ENCODE measurements around the gene RCOR2. TPM values are rescaled to one million over a fixed set of nuclear protein-coding genes. Genes with fewer than 3 reads are reported as not detected.

Gene RCOR2
- total and polyA plus RNA-seq, 2 of the 4 experiments (the other 2 are of a cell fraction), result 0.90 to 2.0 TPM

- intact Hi-C loops (cut with micrococcal nuclease) (no loop called here), in situ Hi-C loops (cut with MboI; ENCODE audit: low sequenced_read_pairs) (no loop called here), dilution Hi-C loops (cut with HindIII; ENCODE audit: low sequenced_read_pairs, unreplicated experiment) (no loop called here)
- H2BK5ac ChIP-seq (ENCODE audit: low read depth, low read length, poor library complexity, severe bottlenecking), result no peak overlapping the region
- H3K4me3 ChIP-seq (ENCODE audit: insufficient read depth, low read depth, low read length), result no peak overlapping the region
- BruUV-seq (replicated peaks), result no TSS peak
- no peak overlapping the region for H2AK9ac ChIP-seq (replicated peaks; ENCODE audit: low read depth, low read length, poor library complexity)
- H4K20me1 ChIP-seq (ENCODE audit: insufficient read depth, low read length), result no peaks in the 10 kb centered on the region; the same call in 1 of the 2 replicates
- H2AK5ac ChIP-seq (ENCODE audit: low read depth, low read length), result no peak overlapping the region
- no peak overlapping the region for H2AFZ ChIP-seq (replicated peaks; ENCODE audit: low read length, poor library complexity)
- H3K27ac ChIP-seq (ENCODE audit: insufficient read depth, low read length), result no peak overlapping the region
- WGBS, 2 experiments (ENCODE audit: extremely low coverage in 2 of 2, insufficient read length in 1 of 2), result 82% methylated on average over 5 of the region's 8 CpGs; no CpG with 5 or more reads in 1 of the 2 experiments
- H3K9ac ChIP-seq (ENCODE audit: low read depth, low read length), result no peak overlapping the region
- H3K23ac ChIP-seq (ENCODE audit: low read depth, low read length), result no peak overlapping the region
- H3K9me1 ChIP-seq (ENCODE audit: insufficient read depth, low read length), result no peaks in the 10 kb centered on the region
- peaks cover 7% of the 10 kb centered on the region; the same call in 1 of the 2 replicates for H3K4me1 ChIP-seq (ENCODE audit: control insufficient read depth, insufficient read depth, low read length)
- peaks cover 23% of the 10 kb centered on the region; the same call in 1 of the 2 replicates for H3K36me3 ChIP-seq (ENCODE audit: control insufficient read depth, insufficient read depth, low read length)
- POLR2A ChIA-PET (ENCODE audit: unreplicated experiment), result no interaction called here
- H4K8ac ChIP-seq (ENCODE audit: low read depth in 2 of 2, low read length in 2 of 2), result no peak overlapping the region
- no peak overlapping the region for H3K14ac ChIP-seq (replicated peaks; ENCODE audit: low read depth, low read length)
- H2BK20ac ChIP-seq (ENCODE audit: low read depth, low read length), result no peak overlapping the region
- H3K56ac ChIP-seq (ENCODE audit: extremely low read depth, insufficient read depth, low read length), result no peak overlapping the region
- CTCF ChIA-PET, result no interaction called here
- H4K91ac ChIP-seq (ENCODE audit: insufficient read depth, low read depth, low read length), result no peak overlapping the region
- TF ChIP-seq FOS (IDR thresholded peaks at IDR 0.05; ENCODE audit: low read depth, low read length), result no peak
- no peak for TF ChIP-seq SMC3 (IDR thresholded peaks at IDR 0.05; ENCODE audit: low read depth, low read length)
- no peak for TF ChIP-seq POLR2A (IDR thresholded peaks at IDR 0.05; ENCODE audit: low read depth, low read length)
- no peak for TF ChIP-seq ELK1 (IDR thresholded peaks at IDR 0.05; ENCODE audit: borderline replicate concordance, low read depth, low read length)
- TF ChIP-seq RFX5 (IDR thresholded peaks at IDR 0.05; ENCODE audit: low read depth, low read length), result no peak
- ATAC-seq (ENCODE audit: low read depth) (no peak), DNase-seq (no peak)
- no peaks in the 10 kb centered on the region for H3K27me3 ChIP-seq (ENCODE audit: control insufficient read depth, insufficient read depth, low read length)
- H3K79me1 ChIP-seq (ENCODE audit: low read depth in 1 of 2, low read length in 2 of 2), result no peaks in the 10 kb centered on the region; a peak in 2 of 4 replicates
- no peak overlapping the region for H3K4ac ChIP-seq (ENCODE audit: low read depth, low read length)
- no peak overlapping the region for H3K18ac ChIP-seq (ENCODE audit: low read depth, low read length)
- no peak overlapping the region for H2BK15ac ChIP-seq (ENCODE audit: low read depth, low read length)
- H2BK120ac ChIP-seq (ENCODE audit: low read depth, low read length), result no peak overlapping the region
- no peak overlapping the region for H3K4me2 ChIP-seq (ENCODE audit: low read depth, low read length)
- H3K9me3 ChIP-seq (ENCODE audit: control insufficient read depth, insufficient read depth, low read length), result no peaks in the 10 kb centered on the region
- no peak overlapping the region for H4K5ac ChIP-seq (ENCODE audit: low read depth, low read length)
Measured at GRCh38 chr11:63911440-63911839, 5.5 kb downstream of the RCOR2 start.
